Measurements from ENCODE around the gene PTPRN2.

Gene PTPRN2

DNA sequence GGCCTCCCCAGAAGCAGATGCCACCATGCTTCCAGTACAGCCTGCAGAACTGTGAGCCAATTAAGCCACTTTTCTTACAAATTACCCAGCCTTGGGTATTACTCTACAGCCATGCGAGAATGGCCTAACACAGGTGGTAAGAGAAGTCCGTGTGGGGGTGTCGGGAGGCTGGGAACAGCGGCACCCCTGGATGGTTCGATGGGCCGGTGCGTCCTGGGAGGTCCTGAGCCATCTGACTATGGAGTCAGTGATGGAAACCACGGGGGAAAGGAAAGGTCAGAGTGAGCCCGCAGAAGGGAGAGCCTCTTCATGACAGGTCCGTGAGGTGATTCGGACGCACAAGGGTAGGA, 2.5 kb upstream of the PTPRN2 start:
- H2BK5ac ChIP-seq (ENCODE audit: low read length), result no peak overlapping the region
- no peak overlapping the region for H3K9ac ChIP-seq (ENCODE audit: low read depth, low read length, poor library complexity)
- no peak overlapping the region for H2BK120ac ChIP-seq (ENCODE audit: low read depth, low read length)
- no peak overlapping the region for H3K14ac ChIP-seq (ENCODE audit: low read length)
- no peak overlapping the region for H4K91ac ChIP-seq (ENCODE audit: low read depth, low read length, poor library complexity)
- no peak for DNase-seq (ENCODE audit: low spot score)
- H3K36me3 ChIP-seq (replicated peaks in 1 of 2; ENCODE audit: control insufficient read depth in 2 of 2, insufficient read depth in 2 of 2, low read length in 2 of 2), result no peaks in the 10 kb centered on the region
- H4K8ac ChIP-seq (ENCODE audit: low read depth, low read length), result no peak overlapping the region
- H3K9me3 ChIP-seq (replicated peaks in 1 of 2; ENCODE audit: control insufficient read depth in 2 of 2, insufficient read depth in 1 of 2, low read depth in 1 of 2, low read length in 2 of 2), result peaks cover 2 to 12% of the 10 kb centered on the region in 2 donors
- WGBS, 2 donors (ENCODE audit: extremely low coverage in 2 of 2, insufficient read length in 2 of 2, insufficient replicate concordance in 1 of 2), result no CpG with 5 or more reads among the region's 12 CpGs
- H3K4me1 ChIP-seq (ENCODE audit: control insufficient read depth in 2 of 2, insufficient read depth in 1 of 2, low read depth in 1 of 2, low read length in 2 of 2), result peaks cover 0 to 3% of the 10 kb centered on the region in 2 donors
- H3K4me3 ChIP-seq (ENCODE audit: low read length in 2 of 2), result no peak overlapping the region
- no peak overlapping the region for H2AK5ac ChIP-seq (ENCODE audit: low read depth, low read length)
- H3K79me1 ChIP-seq (ENCODE audit: low read depth, low read length), result peaks cover 2% of the 10 kb centered on the region
- peaks cover 9 to 38% (median 35%) of the 10 kb centered on the region in 3 experiments for H3K27me3 ChIP-seq (ENCODE audit: control insufficient read depth in 3 of 3, insufficient read depth in 3 of 3, low read depth in 1 of 3, low read length in 3 of 3)
- no peak overlapping the region for H2BK15ac ChIP-seq (ENCODE audit: low read length)
- no peak overlapping the region for H3K4ac ChIP-seq (ENCODE audit: low read length)
- H3K4me2 ChIP-seq (ENCODE audit: insufficient read depth, low read length, poor library complexity, severe bottlenecking), result no peak overlapping the region
- H2BK12ac ChIP-seq (ENCODE audit: low read length), result no peak overlapping the region
- no peak overlapping the region for H2AFZ ChIP-seq (ENCODE audit: low read length)
- H3K23ac ChIP-seq (ENCODE audit: low read depth, low read length, poor library complexity), result no peak overlapping the region
- no peak overlapping the region for H3K18ac ChIP-seq (ENCODE audit: low read length)
- H3K27ac ChIP-seq (replicated peaks; ENCODE audit: low read length), result no peak overlapping the region

DNA sequence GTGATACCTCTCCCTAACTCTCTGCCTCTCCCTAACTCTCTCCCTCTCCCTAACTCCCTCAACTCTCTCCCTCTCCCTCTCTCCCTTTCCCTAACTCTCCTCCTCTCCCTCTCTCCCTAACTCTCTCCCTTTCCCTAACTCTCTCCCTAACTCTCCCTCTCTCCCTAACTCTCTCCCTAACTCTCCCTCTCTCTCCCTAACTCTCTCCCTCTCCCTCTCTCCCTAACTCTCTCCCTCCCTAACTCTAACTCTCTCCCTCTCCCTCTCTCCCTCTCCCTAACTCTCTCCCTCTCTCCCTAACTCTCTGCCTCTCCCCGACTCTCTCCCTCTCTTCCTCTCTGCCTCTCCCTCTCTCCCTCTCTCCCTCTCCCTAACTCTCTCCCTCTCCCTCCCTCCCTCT, 2.0 kb upstream of the PTPRN2 start:
- Histone ChIP-seq H2AK5ac (ENCODE audit: low read depth, low read length) (no peak overlapping the region), H3K4ac (ENCODE audit: low read length) (no peak overlapping the region), H3K9ac (ENCODE audit: low read depth, low read length, poor library complexity) (no peak overlapping the region), H3K14ac (ENCODE audit: low read length) (no peak overlapping the region), H2BK120ac (ENCODE audit: low read depth, low read length) (no peak overlapping the region), H4K91ac (ENCODE audit: low read depth, low read length, poor library complexity) (no peak overlapping the region), H3K4me3 (ENCODE audit: low read length in 2 of 2) (no peak overlapping the region), H3K18ac (ENCODE audit: low read length) (no peak overlapping the region), H3K23ac (ENCODE audit: low read depth, low read length, poor library complexity) (no peak overlapping the region), H3K27ac (replicated peaks; ENCODE audit: low read length) (no peak overlapping the region), H3K4me1 (ENCODE audit: control insufficient read depth in 2 of 2, insufficient read depth in 1 of 2, low read depth in 1 of 2, low read length in 2 of 2) (peaks cover 0 to 3% of the 10 kb centered on the region in 2 donors), H3K79me1 (ENCODE audit: low read depth, low read length) (no peaks in the 10 kb centered on the region), H2BK12ac (ENCODE audit: low read length) (no peak overlapping the region), H4K8ac (ENCODE audit: low read depth, low read length) (no peak overlapping the region), H3K36me3 (replicated peaks in 1 of 2; ENCODE audit: control insufficient read depth in 2 of 2, insufficient read depth in 2 of 2, low read length in 2 of 2) (no peaks in the 10 kb centered on the region), H2BK5ac (ENCODE audit: low read length) (no peak overlapping the region), H2BK15ac (ENCODE audit: low read length) (no peak overlapping the region), H3K27me3 (ENCODE audit: control insufficient read depth in 3 of 3, insufficient read depth in 3 of 3, low read depth in 1 of 3, low read length in 3 of 3) (peaks cover 9 to 40% (median 40%) of the 10 kb centered on the region in 3 experiments), H3K9me3 (replicated peaks in 1 of 2; ENCODE audit: control insufficient read depth in 2 of 2, insufficient read depth in 1 of 2, low read depth in 1 of 2, low read length in 2 of 2) (peaks cover 0 to 12% of the 10 kb centered on the region in 2 donors), H3K4me2 (ENCODE audit: insufficient read depth, low read length, poor library complexity, severe bottlenecking) (no peak overlapping the region), H2AFZ (ENCODE audit: low read length) (no peak overlapping the region)
- no peak for DNase-seq (ENCODE audit: low spot score)
- 100% methylated on average over 1 of the region's 1 CpG; no CpG with 5 or more reads in 1 of the 2 donors for WGBS, 2 donors (ENCODE audit: extremely low coverage in 2 of 2, insufficient read length in 2 of 2, insufficient replicate concordance in 1 of 2)

DNA sequence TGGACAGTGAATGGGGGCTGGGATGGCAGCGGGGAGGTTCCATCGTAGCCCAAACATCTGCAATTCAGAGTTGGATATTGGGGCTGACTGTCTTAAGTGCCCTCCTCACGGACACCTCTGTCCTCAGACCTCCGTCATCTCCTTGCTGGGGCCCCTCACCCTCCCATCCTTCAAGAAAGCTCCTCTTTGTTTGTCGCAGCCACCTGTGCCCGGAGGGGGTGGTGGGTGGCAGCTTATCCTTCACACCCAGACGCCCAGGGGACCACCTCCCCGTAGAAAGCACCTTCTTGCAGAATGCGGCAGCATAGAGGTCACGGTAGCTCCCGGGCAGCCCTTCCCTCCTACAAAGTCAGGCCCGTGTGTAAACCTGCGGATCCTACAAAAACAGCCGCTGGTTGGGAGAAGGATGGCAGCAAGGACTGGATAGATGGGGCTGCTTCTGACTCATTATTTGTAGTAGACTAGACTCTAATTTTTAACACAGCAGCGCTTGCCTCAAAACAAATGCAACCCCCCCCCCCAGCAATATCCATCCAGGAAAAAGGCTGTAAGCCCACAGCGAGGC, 1.3 kb upstream of the PTPRN2 start:
- peak overlapping the region; percentile 66 for H2AK5ac ChIP-seq (ENCODE audit: low read depth, low read length)
- H3K23ac ChIP-seq (ENCODE audit: low read depth, low read length, poor library complexity), result peak overlapping the region; percentile 87
- peak overlapping the region; percentile 95 for H2BK15ac ChIP-seq (ENCODE audit: low read length)
- no peak overlapping the region for H3K27ac ChIP-seq (replicated peaks; ENCODE audit: low read length)
- no peak for DNase-seq (ENCODE audit: low spot score)
- peaks cover 9 to 47% (median 38%) of the 10 kb centered on the region in 3 experiments for H3K27me3 ChIP-seq (ENCODE audit: control insufficient read depth in 3 of 3, insufficient read depth in 3 of 3, low read depth in 1 of 3, low read length in 3 of 3)
- H2BK12ac ChIP-seq (ENCODE audit: low read length), result no peak overlapping the region
- no CpG with 5 or more reads among the region's 16 CpGs for WGBS, 2 donors (ENCODE audit: extremely low coverage in 2 of 2, insufficient read length in 2 of 2, insufficient replicate concordance in 1 of 2)
- peak overlapping the region; percentile 90 for H4K8ac ChIP-seq (ENCODE audit: low read depth, low read length)
- no peak overlapping the region for H2BK5ac ChIP-seq (ENCODE audit: low read length)
- H3K79me1 ChIP-seq (ENCODE audit: low read depth, low read length), result no peaks in the 10 kb centered on the region
- no peak overlapping the region for H3K14ac ChIP-seq (ENCODE audit: low read length)
- no peak overlapping the region for H3K4me2 ChIP-seq (ENCODE audit: insufficient read depth, low read length, poor library complexity, severe bottlenecking)
- H3K4ac ChIP-seq (ENCODE audit: low read length), result peak overlapping the region; percentile 45
- no peak overlapping the region for H4K91ac ChIP-seq (ENCODE audit: low read depth, low read length, poor library complexity)
- H3K9ac ChIP-seq (ENCODE audit: low read depth, low read length, poor library complexity), result no peak overlapping the region
- no peak overlapping the region for H2BK120ac ChIP-seq (ENCODE audit: low read depth, low read length)
- peak overlapping the region; percentile 72 for H3K18ac ChIP-seq (ENCODE audit: low read length)
- peaks cover 0 to 7% of the 10 kb centered on the region in 2 donors for H3K9me3 ChIP-seq (replicated peaks in 1 of 2; ENCODE audit: control insufficient read depth in 2 of 2, insufficient read depth in 1 of 2, low read depth in 1 of 2, low read length in 2 of 2)
- no peaks in the 10 kb centered on the region for H3K36me3 ChIP-seq (replicated peaks in 1 of 2; ENCODE audit: control insufficient read depth in 2 of 2, insufficient read depth in 2 of 2, low read length in 2 of 2)
- H3K4me1 ChIP-seq (ENCODE audit: control insufficient read depth in 2 of 2, insufficient read depth in 1 of 2, low read depth in 1 of 2, low read length in 2 of 2), result peaks cover 0 to 3% of the 10 kb centered on the region in 2 donors
- no peak overlapping the region for H3K4me3 ChIP-seq (ENCODE audit: low read length in 2 of 2)
- no peak overlapping the region for H2AFZ ChIP-seq (ENCODE audit: low read length)

DNA sequence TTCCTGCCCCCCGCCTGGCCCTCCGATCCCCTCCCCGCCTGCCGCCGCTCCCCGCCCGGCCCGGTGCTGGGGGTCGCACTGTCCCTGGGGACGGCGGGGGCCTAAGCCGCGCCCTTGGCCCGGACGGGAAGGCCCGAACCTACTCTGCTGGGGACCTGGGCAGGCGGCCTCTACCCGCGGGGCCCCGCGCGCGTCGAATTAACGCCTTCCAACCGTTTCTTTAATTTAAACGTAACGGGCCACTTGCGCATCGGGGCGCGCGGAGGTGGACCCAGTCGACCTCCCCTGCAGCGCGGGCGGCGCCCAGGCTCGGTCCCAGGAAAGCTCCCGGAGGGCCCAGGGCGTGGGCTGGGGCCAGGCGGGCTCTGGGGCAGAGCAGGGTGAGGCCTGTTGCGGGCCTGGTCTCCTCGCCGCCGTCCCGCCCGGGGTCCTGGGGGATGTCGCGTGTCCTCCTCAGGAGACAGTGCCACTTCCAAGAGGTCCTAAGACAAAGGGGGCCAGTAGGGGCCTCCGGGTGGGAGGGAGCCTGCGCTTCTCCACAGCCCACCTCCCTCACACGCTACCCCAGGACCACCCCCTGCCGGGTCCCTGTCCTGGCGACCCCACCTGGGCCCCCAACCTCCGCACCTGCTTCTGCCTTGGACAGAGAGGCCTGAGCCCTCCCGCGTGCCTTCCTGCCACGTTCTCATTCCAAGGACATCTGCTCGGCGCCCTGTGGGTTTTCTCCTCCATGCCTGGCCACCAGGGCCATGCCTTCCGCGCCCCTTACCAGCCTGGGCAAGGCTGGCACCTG, 658 bp upstream of the PTPRN2 start:
- H2AFZ ChIP-seq (ENCODE audit: low read length), result peak overlapping the region; percentile 91
- H3K27ac ChIP-seq (replicated peaks; ENCODE audit: low read length), result no peak overlapping the region
- peaks cover 9 to 54% (median 38%) of the 10 kb centered on the region in 3 experiments for H3K27me3 ChIP-seq (ENCODE audit: control insufficient read depth in 3 of 3, insufficient read depth in 3 of 3, low read depth in 1 of 3, low read length in 3 of 3)
- no peaks in the 10 kb centered on the region for H3K79me1 ChIP-seq (ENCODE audit: low read depth, low read length)
- WGBS, 2 donors (ENCODE audit: extremely low coverage in 2 of 2, insufficient read length in 2 of 2, insufficient replicate concordance in 1 of 2), result no CpG with 5 or more reads among the region's 63 CpGs
- H4K8ac ChIP-seq (ENCODE audit: low read depth, low read length), result peak overlapping the region; percentile 90
- peak overlapping the region; percentile 45 for H3K4ac ChIP-seq (ENCODE audit: low read length)
- no peak overlapping the region for H2BK12ac ChIP-seq (ENCODE audit: low read length)
- no peak overlapping the region for H4K91ac ChIP-seq (ENCODE audit: low read depth, low read length, poor library complexity)
- no peaks in the 10 kb centered on the region for H3K36me3 ChIP-seq (replicated peaks in 1 of 2; ENCODE audit: control insufficient read depth in 2 of 2, insufficient read depth in 2 of 2, low read length in 2 of 2)
- H3K18ac ChIP-seq (ENCODE audit: low read length), result peak overlapping the region; percentile 72
- peak overlapping the region; percentile 87 for H3K23ac ChIP-seq (ENCODE audit: low read depth, low read length, poor library complexity)
- peak overlapping the region; percentile 71 for H3K9ac ChIP-seq (ENCODE audit: low read depth, low read length, poor library complexity)
- peaks cover 0 to 3% of the 10 kb centered on the region in 2 donors for H3K4me1 ChIP-seq (ENCODE audit: control insufficient read depth in 2 of 2, insufficient read depth in 1 of 2, low read depth in 1 of 2, low read length in 2 of 2)
- peak; percentile 33 for DNase-seq (ENCODE audit: low spot score)
- no peak overlapping the region for H3K14ac ChIP-seq (ENCODE audit: low read length)
- peak overlapping the region; percentile 95 for H2BK15ac ChIP-seq (ENCODE audit: low read length)
- peak overlapping the region; percentile 99 for H3K4me2 ChIP-seq (ENCODE audit: insufficient read depth, low read length, poor library complexity, severe bottlenecking)
- peaks cover 0 to 5% of the 10 kb centered on the region in 2 donors for H3K9me3 ChIP-seq (replicated peaks in 1 of 2; ENCODE audit: control insufficient read depth in 2 of 2, insufficient read depth in 1 of 2, low read depth in 1 of 2, low read length in 2 of 2)
- H2AK5ac ChIP-seq (ENCODE audit: low read depth, low read length), result peak overlapping the region; percentile 66
- H2BK5ac ChIP-seq (ENCODE audit: low read length), result no peak overlapping the region
- H2BK120ac ChIP-seq (ENCODE audit: low read depth, low read length), result no peak overlapping the region
- peak overlapping the region; percentile 24 to 73 for H3K4me3 ChIP-seq (ENCODE audit: low read length in 2 of 2)
